Prostate gland (tissue), 2 donors: Measurements from ENCODE around the gene SULF2. TPM values are rescaled to one million over a fixed set of nuclear protein-coding genes. Genes with fewer than 3 reads are reported as not detected.

Experiments used
- DNase-seq: peaks from one replicate; pipeline ENCODE4 v3.0.0-alpha.2; 2019; ENCODE audit warnings: low spot score
- H3K27ac ChIP-seq, 2 donors: fragments of 200-600 bp; sonication (generic); 2 replicates each; pipeline ENCODE4 v1.5.1; 2017 to 2019
- H3K27me3 ChIP-seq: fragments of 200-600 bp; sonication (generic); replicated peaks from 2 replicates; pipeline ENCODE4 v1.5.1; 2019; ENCODE audit not compliant: insufficient read depth
- H3K36me3 ChIP-seq, 2 donors: fragments of 200-600 bp; sonication (generic); 1 replicate in 1 of 2; 2 replicates in 1 of 2; pipeline versions ENCODE4 v1.5.1 to v1.8.1; 2017 to 2019
- H3K4me1 ChIP-seq: fragments of 200-600 bp; sonication (generic); replicated peaks from 2 replicates; pipeline ENCODE4 v1.5.1; 2019
- H3K4me3 ChIP-seq, 2 donors: fragments of 200-600 bp; sonication (generic); 2 replicates each; pipeline ENCODE4 v1.5.1; 2017 to 2019
- H3K9me3 ChIP-seq: fragments of 200-600 bp; sonication (generic); 2 replicates; pipeline ENCODE4 v1.5.1; 2017
- CTCF ChIP-seq, 4 experiments: fragments of 200-600 bp in 2 of 4; fragments of 450-650 bp in 2 of 4; sonication (generic) in 2 of 4; IDR thresholded peaks; 1 replicate in 3 of 4; 2 replicates in 1 of 4; pipeline ENCODE4 v1.5.1; 2016 to 2019; ENCODE audit warnings: antibody characterized with exemption in 4 of 4, mild to moderate bottlenecking in 2 of 4, moderate library complexity in 2 of 4
- POLR2A ChIP-seq: fragments of 450-650 bp; IDR thresholded peaks from one replicate; pipeline ENCODE4 v1.6.1; 2016; ENCODE audit warnings: antibody characterized with exemption, mild to moderate bottlenecking
- POLR2AphosphoS5 ChIP-seq: sonication (generic); formaldehyde crosslinking; IDR thresholded peaks from one replicate; pipeline ENCODE4 v1.6.1; 2017; ENCODE audit warnings: antibody characterized with exemption
- WGBS: methylation state at CpG from one replicate; pipeline ENCODE4 v1.1.5; 2018; 5-methylcytosine and 5-hydroxymethylcytosine counted together
- intact Hi-C: fragments of 100-400 bp; cut with DNase I; formaldehyde crosslinking; loops from one replicate; pipeline ENCODE4 v1.14.2; 2022
- total RNA-seq, 2 donors: library from RNA; depleted of rRNA; stranded (reverse); fragments of >200 nt; gene quantifications; one replicate each; pipeline ENCODE4 v1.1.0, GENCODE V29; 2016

SULF2 gene
- total RNA-seq, 2 donors from 2014 or later: 43.6 to 82.0 TPM

GRCh38 chr20:47741669-47742608 lies 43.3 kb downstream of the SULF2 start:
- Histone ChIP-seq H3K36me3 (no peaks in the 10 kb centered on the region), H3K9me3 (no peaks in the 10 kb centered on the region), H3K27me3 (no peaks in the 10 kb centered on the region), H3K27ac (no peak overlapping the region), H3K4me3 (no peak overlapping the region), H3K4me1 (no peaks in the 10 kb centered on the region)
- intact Hi-C loops: no loop called here
- TF ChIP-seq POLR2AphosphoS5 (no peak), POLR2A (no peak), CTCF (IDR thresholded peaks at IDR 0.05) (no peak)
- WGBS: 50% methylated on average over 22 of the region's 22 CpGs
- no peak for DNase-seq

- DNase-seq: no peak
- no peaks in the 10 kb centered on the region for H3K27me3 ChIP-seq
Measured at GRCh38 chr20:47740862-47741184, 44.5 kb downstream of the SULF2 start.

GRCh38 chr20:47740121-47740861 lies 45.0 kb downstream of the SULF2 start:
- intact Hi-C loops: no loop called here
- H3K4me1 ChIP-seq: no peaks in the 10 kb centered on the region
- no peak overlapping the region for H3K4me3 ChIP-seq
- no peak for TF ChIP-seq POLR2AphosphoS5
- no peak for TF ChIP-seq CTCF (IDR thresholded peaks at IDR 0.05)
- no peak for TF ChIP-seq POLR2A
- no peaks in the 10 kb centered on the region for H3K9me3 ChIP-seq
- no peak overlapping the region for H3K27ac ChIP-seq
- no peaks in the 10 kb centered on the region for H3K36me3 ChIP-seq
- no peak for DNase-seq
- 80% methylated on average over 10 of the region's 10 CpGs for WGBS
- H3K27me3 ChIP-seq: no peaks in the 10 kb centered on the region

More at GRCh38 chr20:47740862-47741184, 44.5 kb downstream of the SULF2 start:
- intact Hi-C loops: no loop called here
- Histone ChIP-seq H3K4me3 (no peak overlapping the region), H3K27ac (no peak overlapping the region), H3K9me3 (no peaks in the 10 kb centered on the region), H3K4me1 (no peaks in the 10 kb centered on the region), H3K36me3 (no peaks in the 10 kb centered on the region)
- 60% methylated on average over 11 of the region's 11 CpGs for WGBS
- no peak for TF ChIP-seq POLR2A
- TF ChIP-seq CTCF (IDR thresholded peaks at IDR 0.05): no peak
- TF ChIP-seq POLR2AphosphoS5: no peak

- 93% methylated on average over 9 of the region's 9 CpGs for WGBS
- no peaks in the 10 kb centered on the region for H3K36me3 ChIP-seq
- DNase-seq: no peak
- no peak overlapping the region for H3K4me3 ChIP-seq
- H3K27ac ChIP-seq: no peak overlapping the region
- H3K9me3 ChIP-seq: no peaks in the 10 kb centered on the region
- TF ChIP-seq CTCF (IDR thresholded peaks at IDR 0.05) (no peak), POLR2AphosphoS5 (no peak), POLR2A (no peak)
- H3K4me1 ChIP-seq: no peaks in the 10 kb centered on the region
- H3K27me3 ChIP-seq: no peaks in the 10 kb centered on the region
- intact Hi-C loops: no loop called here
Measured at GRCh38 chr20:47737923-47738322, 47.4 kb downstream of the SULF2 start.
